Measurements from ENCODE around the gene VWA8. TPM values are rescaled to one million over a fixed set of nuclear protein-coding genes. Genes with fewer than 3 reads are reported as not detected.

The VWA8 gene
- total RNA-seq, 1 donor from 2014 or later: 26.4 TPM

DNA sequence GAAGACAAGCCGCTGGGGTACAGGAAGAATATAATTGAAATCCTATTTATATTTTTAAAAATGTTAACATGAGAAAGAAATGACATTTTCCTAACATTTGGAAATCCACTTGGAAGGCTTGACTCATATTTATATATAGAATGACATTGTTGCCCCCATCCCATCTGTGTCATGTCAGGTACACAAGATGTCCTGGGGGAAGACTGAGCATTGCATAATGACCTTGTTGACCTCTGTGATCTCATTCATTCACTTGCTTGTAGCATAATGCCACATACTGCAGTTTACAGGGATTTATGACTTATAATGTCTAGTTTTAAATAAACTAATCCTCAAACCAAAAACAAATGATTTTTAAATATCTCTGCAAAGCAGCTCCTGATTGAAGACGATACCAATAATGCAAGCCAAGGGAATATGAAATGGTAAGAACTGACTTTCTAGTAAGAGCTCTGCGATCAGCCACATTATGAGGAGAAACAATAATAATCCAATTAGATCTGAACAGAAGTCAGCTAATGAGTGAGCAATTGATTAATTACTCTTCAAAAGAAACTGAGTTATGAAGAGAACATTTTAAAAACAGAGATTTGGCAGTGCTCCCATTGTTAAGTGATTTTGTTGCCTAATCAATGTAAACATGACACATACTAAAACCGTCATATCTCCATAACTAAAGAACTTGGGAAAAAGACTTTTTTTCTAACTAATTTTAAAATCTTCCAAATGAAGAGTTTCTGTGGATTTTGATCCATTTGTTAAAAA is 21.2 kb upstream of the VWA8 start:
- Mint-ChIP-seq H3K27ac (no peak overlapping the region), H3K36me3 (ENCODE audit: low read depth) (no peaks in the 10 kb centered on the region), H3K9me3 (no peaks in the 10 kb centered on the region)

DNA sequence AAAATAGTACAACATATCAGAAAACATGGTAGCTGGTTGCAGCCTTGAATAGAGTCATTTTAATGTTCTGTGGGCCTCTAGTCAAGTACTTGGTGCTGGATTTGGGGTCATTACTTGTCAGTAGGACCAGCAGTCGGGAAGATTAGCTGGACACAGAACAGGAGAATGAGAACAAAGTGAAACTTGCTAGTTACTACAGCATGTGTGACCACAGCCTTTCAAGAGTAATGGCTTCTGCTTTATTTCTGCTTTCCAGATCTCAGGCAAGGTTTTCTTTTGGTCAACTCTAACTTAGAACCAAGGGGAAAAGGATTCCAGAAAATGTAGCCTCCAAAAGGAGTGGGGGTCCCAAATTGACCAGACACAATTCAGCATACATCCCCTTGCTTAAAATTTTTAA is 17.1 kb upstream of the VWA8 start:
- Mint-ChIP-seq H3K4me1 (ENCODE audit: low read depth) (peaks cover 5% of the 10 kb centered on the region), H3K36me3 (ENCODE audit: low read depth) (no peaks in the 10 kb centered on the region), H3K27me3 (ENCODE audit: insufficient read depth) (peaks cover 16% of the 10 kb centered on the region), H3K4me3 (no peak overlapping the region), H3K9me3 (no peaks in the 10 kb centered on the region), H3K27ac (no peak overlapping the region)
- DNase-seq (ENCODE audit: low spot score): no peak
- intact Hi-C loops (cut with micrococcal nuclease): no loop called here

More for the DNA sequence above, 21.2 kb upstream of the VWA8 start:
- intact Hi-C loops (cut with micrococcal nuclease): no loop called here
- Mint-ChIP-seq H3K4me1 (ENCODE audit: low read depth) (peaks cover 5% of the 10 kb centered on the region), H3K27me3 (ENCODE audit: insufficient read depth) (peaks cover 30% of the 10 kb centered on the region), H3K4me3 (no peak overlapping the region)
- no peak for DNase-seq (ENCODE audit: low spot score)

DNA sequence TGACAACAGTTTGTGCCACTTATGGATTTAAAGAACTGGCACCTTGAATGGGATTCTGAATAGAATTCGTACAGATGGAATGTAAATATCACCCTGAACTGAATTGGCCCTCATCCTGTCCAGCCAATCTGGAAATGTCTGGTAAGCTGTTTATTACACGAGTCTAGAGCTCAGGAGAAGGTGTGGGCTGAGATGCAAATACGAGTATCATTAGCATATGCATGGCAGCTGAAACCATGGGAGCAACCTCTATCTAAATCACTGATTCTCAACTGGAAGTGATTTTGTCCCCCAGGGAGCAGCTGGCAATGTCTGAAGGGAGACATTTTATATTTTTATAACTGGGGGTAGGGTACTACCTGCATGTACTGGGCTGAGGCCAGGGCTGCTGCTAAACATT is 15.6 kb upstream of the VWA8 start:
- Mint-ChIP-seq H3K27ac (no peak overlapping the region), H3K4me3 (no peak overlapping the region), H3K27me3 (ENCODE audit: insufficient read depth) (peaks cover 7% of the 10 kb centered on the region), H3K4me1 (ENCODE audit: low read depth) (peaks cover 16% of the 10 kb centered on the region), H3K9me3 (no peaks in the 10 kb centered on the region), H3K36me3 (ENCODE audit: low read depth) (no peaks in the 10 kb centered on the region)
- intact Hi-C loops (cut with micrococcal nuclease): no loop called here
- no peak for DNase-seq (ENCODE audit: low spot score)

DNA sequence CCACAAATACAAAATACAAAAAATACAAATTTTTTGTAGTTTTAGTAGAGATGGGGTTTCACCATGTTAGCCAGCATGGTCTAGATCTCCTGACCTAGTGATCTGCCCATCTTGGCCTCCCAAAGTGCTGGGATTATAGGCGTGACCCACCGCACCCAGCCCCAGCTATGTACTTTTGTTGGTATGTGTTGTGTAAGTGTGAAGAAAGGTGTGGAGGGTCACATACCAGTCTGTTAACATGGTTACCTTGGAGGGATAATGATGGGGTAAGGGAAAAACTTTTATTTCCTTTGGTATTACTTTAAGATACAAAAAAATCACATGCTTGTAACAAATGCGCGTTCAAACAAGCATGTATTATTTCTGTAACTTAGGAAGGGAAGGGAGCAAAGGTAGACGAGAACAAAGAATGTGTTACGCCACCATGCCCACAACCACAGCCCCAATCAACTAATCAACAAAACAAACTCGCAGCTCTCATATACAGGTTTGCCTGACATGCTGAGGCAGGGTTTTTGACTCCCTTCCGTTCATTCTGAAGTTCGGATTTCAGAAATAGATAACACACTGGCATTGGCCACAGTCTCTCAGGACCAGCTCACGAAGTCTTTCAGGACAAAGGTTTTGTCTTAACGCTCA is 13.5 kb upstream of the VWA8 start:
- H3K4me3 Mint-ChIP-seq: no peak overlapping the region
- peaks cover 7% of the 10 kb centered on the region for H3K27me3 Mint-ChIP-seq (ENCODE audit: insufficient read depth)
- no peak for DNase-seq (ENCODE audit: low spot score)
- H3K36me3 Mint-ChIP-seq (ENCODE audit: low read depth): no peaks in the 10 kb centered on the region
- H3K9me3 Mint-ChIP-seq: no peaks in the 10 kb centered on the region
- peaks cover 16% of the 10 kb centered on the region for H3K4me1 Mint-ChIP-seq (ENCODE audit: low read depth)
- intact Hi-C loops (cut with micrococcal nuclease): no loop called here
- H3K27ac Mint-ChIP-seq: no peak overlapping the region

DNA sequence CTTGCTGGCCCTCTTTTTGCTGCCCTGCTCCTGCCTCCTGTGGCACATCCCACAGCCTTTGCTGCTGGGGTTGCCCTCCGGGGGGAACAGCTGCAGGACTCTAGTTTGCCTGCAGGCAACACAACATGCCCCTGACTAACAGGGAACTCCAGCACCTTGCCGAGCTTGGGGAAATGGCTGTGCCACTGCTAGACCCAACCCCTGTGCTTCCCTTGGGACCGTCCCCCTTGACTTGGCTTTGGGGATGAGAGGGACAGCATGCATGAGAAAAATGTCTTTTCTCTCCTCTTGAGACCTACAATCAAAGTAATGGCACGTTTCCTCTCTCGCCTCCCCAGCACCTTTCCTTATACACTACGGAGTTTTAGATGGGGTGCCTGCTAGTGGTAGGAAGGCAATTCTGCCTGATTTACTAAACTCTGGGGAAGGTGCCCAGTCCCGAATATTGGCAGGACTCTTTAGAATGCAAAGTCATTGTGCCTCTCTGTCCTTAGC is 12.4 kb upstream of the VWA8 start:
- DNase-seq (ENCODE audit: low spot score): no peak
- intact Hi-C loops (cut with micrococcal nuclease): no loop called here
- Mint-ChIP-seq H3K36me3 (ENCODE audit: low read depth) (no peaks in the 10 kb centered on the region), H3K27me3 (ENCODE audit: insufficient read depth) (peaks cover 4% of the 10 kb centered on the region), H3K9me3 (no peaks in the 10 kb centered on the region), H3K27ac (no peak overlapping the region), H3K4me1 (ENCODE audit: low read depth) (peaks cover 16% of the 10 kb centered on the region), H3K4me3 (no peak overlapping the region)

DNA sequence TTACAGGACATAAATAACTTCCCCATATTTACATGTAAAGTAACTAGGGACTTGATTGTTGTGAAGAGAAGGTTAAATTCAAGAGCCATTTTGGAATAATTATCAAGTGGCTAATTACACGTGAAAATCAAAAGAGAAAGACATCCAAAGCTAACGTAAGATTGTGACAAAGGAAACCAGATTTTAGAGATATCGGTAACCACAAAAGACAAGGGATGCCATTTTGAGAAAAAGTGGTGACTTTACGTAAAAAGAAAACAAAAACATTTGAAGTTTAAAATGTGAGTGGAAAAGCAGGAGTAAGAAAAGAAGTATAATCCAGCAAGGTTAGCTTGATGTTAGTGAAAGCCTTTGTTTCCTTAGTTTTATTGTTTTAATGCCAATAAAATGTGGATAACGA is 10.9 kb upstream of the VWA8 start:
- Mint-ChIP-seq H3K9me3 (no peaks in the 10 kb centered on the region), H3K27ac (peak overlapping the region; percentile 10), H3K36me3 (ENCODE audit: low read depth) (no peaks in the 10 kb centered on the region), H3K27me3 (ENCODE audit: insufficient read depth) (peaks cover 2% of the 10 kb centered on the region), H3K4me1 (ENCODE audit: low read depth) (peaks cover 11% of the 10 kb centered on the region), H3K4me3 (peak overlapping the region; percentile 38)
- intact Hi-C loops (cut with micrococcal nuclease): no loop called here
- DNase-seq (ENCODE audit: low spot score): no peak

DNA sequence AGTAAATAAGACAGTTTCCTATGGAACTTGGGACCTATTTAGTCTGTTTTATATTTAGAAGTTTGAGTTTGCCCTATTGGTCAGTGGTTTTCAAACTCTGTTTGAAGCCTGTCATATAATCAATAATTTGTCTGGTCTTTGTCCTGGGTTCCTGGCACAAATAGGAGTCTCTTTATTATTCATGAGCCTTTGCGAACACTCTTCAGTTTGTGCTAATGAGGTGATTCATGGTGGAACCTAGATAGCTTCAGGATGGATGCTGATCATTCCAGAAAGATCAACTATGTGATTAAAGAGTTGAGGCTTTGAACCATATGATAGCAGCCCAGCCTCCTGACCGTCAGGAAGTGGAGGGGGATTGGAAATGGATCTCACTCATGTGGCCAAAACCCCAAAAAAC is 10.0 kb upstream of the VWA8 start:
- Mint-ChIP-seq H3K4me3 (no peak overlapping the region), H3K27me3 (ENCODE audit: insufficient read depth) (peaks cover 2% of the 10 kb centered on the region), H3K9me3 (no peaks in the 10 kb centered on the region), H3K36me3 (ENCODE audit: low read depth) (no peaks in the 10 kb centered on the region), H3K27ac (no peak overlapping the region), H3K4me1 (ENCODE audit: low read depth) (peaks cover 11% of the 10 kb centered on the region)
- DNase-seq (ENCODE audit: low spot score): no peak
- intact Hi-C loops (cut with micrococcal nuclease): no loop called here

DNA sequence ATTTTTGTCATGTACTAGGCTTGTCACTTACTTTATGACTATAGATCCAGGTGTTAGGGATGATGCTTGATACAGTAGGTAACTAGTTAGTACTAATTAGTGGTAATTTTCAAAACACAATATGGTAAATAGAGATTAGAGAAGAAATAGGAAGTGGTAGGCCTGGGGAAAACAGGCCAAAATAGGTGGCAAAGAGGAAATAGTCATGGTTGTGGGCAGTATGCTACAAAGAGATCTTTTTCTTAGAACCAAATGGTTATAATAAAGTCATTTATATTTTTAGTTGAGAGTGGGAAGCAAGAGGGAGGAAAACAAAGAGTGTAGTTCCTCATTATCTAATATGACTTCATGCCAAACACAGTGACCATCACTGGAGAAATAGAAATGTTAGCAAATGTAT is 9.1 kb upstream of the VWA8 start:
- DNase-seq (ENCODE audit: low spot score): no peak
- H3K4me1 Mint-ChIP-seq (ENCODE audit: low read depth): peaks cover 11% of the 10 kb centered on the region
- H3K27me3 Mint-ChIP-seq (ENCODE audit: insufficient read depth): peaks cover 5% of the 10 kb centered on the region
- no peak overlapping the region for H3K4me3 Mint-ChIP-seq
- no peaks in the 10 kb centered on the region for H3K9me3 Mint-ChIP-seq
- intact Hi-C loops (cut with micrococcal nuclease): no loop called here
- H3K27ac Mint-ChIP-seq: no peak overlapping the region
- no peaks in the 10 kb centered on the region for H3K36me3 Mint-ChIP-seq (ENCODE audit: low read depth)

DNA sequence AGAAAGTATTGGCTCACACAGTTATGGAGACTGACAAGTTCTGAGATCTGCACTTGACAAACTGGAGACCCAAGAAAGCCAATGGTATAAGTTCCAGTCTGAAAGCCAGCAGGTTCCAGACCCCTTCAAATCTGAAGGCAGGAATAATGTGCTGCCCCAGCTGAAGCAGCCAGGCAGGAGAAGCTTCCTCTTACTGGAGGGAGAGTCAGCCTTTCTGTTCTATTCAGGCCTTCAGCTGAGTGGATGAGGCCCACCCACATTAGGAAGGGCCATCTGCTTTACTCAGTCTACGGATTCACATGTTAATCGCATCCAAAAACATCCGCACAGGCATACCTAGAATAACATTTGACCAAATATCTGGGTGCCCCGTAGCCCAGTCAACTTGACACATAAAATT is 8.2 kb upstream of the VWA8 start:
- Mint-ChIP-seq H3K27ac (no peak overlapping the region), H3K36me3 (ENCODE audit: low read depth) (no peaks in the 10 kb centered on the region), H3K4me1 (ENCODE audit: low read depth) (peaks cover 11% of the 10 kb centered on the region), H3K27me3 (ENCODE audit: insufficient read depth) (peaks cover 5% of the 10 kb centered on the region), H3K4me3 (no peak overlapping the region), H3K9me3 (no peaks in the 10 kb centered on the region)
- intact Hi-C loops (cut with micrococcal nuclease): no loop called here
- DNase-seq (ENCODE audit: low spot score): no peak

DNA sequence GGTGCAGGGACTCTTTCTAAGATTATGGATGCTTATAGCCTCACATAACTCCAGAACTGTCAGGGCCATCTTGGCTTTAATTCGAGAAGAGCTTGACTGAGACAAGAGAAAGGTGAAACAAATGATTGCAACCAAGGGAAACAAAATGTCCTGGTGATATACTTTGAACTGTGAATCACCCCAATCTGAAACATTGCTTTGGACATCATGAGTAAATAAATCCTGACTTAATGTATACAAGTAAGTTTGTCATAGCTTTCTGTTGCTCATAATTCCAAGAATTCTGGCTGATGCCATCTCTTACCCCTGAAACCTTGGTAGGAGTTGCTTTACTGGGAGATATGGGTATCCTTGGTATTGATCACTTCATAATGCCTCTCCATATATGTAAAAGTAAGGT is 5.8 kb upstream of the VWA8 start:
- Mint-ChIP-seq H3K27ac (no peak overlapping the region), H3K9me3 (no peaks in the 10 kb centered on the region), H3K4me1 (ENCODE audit: low read depth) (peaks cover 19% of the 10 kb centered on the region), H3K36me3 (ENCODE audit: low read depth) (peaks cover 3% of the 10 kb centered on the region), H3K4me3 (no peak overlapping the region), H3K27me3 (ENCODE audit: insufficient read depth) (peaks cover 3% of the 10 kb centered on the region)
- no peak for DNase-seq (ENCODE audit: low spot score)
- intact Hi-C loops (cut with micrococcal nuclease): no loop called here

DNA sequence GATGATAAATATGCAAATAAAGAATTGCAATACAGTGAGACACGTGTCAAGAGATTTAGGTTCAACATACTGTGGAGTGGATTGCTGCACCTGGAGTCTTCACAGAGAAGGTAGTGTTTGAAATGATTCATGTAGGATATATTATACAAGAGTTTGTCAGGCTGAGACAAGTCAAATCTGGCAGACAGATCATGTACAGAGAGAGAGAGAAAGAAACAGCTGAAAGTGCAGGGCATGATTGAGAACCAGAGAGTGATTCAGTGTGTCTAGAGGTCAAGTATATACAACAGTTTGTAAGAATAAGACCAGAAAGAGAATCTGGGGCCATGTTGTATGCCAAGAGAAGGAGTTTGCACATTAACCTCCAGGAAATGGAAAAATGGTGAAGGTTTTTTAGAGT is 2.1 kb upstream of the VWA8 start:
- Mint-ChIP-seq H3K27me3 (ENCODE audit: insufficient read depth) (peaks cover 3% of the 10 kb centered on the region), H3K4me1 (ENCODE audit: low read depth) (peaks cover 43% of the 10 kb centered on the region), H3K4me3 (no peak overlapping the region), H3K9me3 (no peaks in the 10 kb centered on the region), H3K27ac (peak overlapping the region; percentile 2), H3K36me3 (ENCODE audit: low read depth) (peaks cover 3% of the 10 kb centered on the region)
- intact Hi-C loops (cut with micrococcal nuclease): no loop called here
- DNase-seq (ENCODE audit: low spot score): no peak

DNA sequence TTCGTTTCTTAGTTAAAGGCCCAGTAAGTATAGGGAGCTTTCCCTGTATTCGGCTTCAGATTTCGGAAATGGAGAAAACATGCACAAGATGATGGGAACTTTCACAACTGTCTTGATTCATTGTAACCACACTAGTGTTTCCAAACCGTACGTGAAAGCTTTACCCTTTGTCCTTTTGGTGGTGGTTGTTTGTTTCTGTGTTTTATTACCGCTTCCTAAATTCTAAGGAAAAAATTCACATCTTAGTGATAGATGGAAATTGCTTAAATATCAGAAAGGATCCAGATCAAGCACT is 504 bp upstream of the VWA8 start:
- no peak for DNase-seq (ENCODE audit: low spot score)
- Mint-ChIP-seq H3K27ac (peak overlapping the region; percentile 88), H3K9me3 (no peaks in the 10 kb centered on the region), H3K4me1 (ENCODE audit: low read depth) (peaks cover 45% of the 10 kb centered on the region), H3K36me3 (ENCODE audit: low read depth) (peaks cover 5% of the 10 kb centered on the region), H3K4me3 (peak overlapping the region; percentile 95), H3K27me3 (ENCODE audit: insufficient read depth) (peaks cover 3% of the 10 kb centered on the region)
- intact Hi-C loops (cut with micrococcal nuclease): loop anchor here (1.0 to 2.0 kb wide), 3 partner anchors 57 to 829 kb away; partner anchors contain the start of gene KBTBD6

DNA sequence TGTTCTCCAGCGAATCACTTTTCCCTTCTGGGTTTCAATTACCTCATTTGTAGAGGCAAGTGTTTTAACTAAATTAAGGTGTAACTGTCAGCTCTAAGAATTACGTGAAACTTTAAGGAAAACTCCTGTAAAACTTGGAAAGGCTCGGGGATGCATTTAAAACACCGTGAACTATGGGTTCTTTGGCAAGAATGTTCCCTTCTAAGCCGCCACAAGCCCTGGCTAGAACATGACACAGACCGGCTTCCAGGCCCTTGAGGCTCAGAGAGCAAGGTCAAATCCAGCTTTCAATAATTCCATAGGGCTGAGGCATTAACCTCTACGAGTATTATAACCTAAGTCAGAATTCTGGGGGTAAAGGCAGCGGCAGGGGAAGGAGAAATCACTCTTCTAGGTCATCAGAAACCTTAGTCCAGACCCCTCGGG is 685 bp downstream of the VWA8 start:
- Mint-ChIP-seq H3K9me3 (no peaks in the 10 kb centered on the region), H3K27me3 (ENCODE audit: insufficient read depth) (peaks cover 3% of the 10 kb centered on the region), H3K36me3 (ENCODE audit: low read depth) (peaks cover 5% of the 10 kb centered on the region), H3K4me3 (peak overlapping the region; percentile 95), H3K27ac (peak overlapping the region; percentile 91), H3K4me1 (ENCODE audit: low read depth) (peaks cover 45% of the 10 kb centered on the region)
- intact Hi-C loops (cut with micrococcal nuclease): loop anchor here (1.0 to 2.0 kb wide), 2 partner anchors 44 to 55 kb away; no protein-coding TSS in a partner anchor
- no peak for DNase-seq (ENCODE audit: low spot score)
